ENCODE data around the gene SPEM3.
"Not testable (repeated sequence)": the region's sequence is repeated elsewhere in the genome, so short reads cannot be mapped to it uniquely, and the experiment has no call there.

SPEM3 gene

DNA sequence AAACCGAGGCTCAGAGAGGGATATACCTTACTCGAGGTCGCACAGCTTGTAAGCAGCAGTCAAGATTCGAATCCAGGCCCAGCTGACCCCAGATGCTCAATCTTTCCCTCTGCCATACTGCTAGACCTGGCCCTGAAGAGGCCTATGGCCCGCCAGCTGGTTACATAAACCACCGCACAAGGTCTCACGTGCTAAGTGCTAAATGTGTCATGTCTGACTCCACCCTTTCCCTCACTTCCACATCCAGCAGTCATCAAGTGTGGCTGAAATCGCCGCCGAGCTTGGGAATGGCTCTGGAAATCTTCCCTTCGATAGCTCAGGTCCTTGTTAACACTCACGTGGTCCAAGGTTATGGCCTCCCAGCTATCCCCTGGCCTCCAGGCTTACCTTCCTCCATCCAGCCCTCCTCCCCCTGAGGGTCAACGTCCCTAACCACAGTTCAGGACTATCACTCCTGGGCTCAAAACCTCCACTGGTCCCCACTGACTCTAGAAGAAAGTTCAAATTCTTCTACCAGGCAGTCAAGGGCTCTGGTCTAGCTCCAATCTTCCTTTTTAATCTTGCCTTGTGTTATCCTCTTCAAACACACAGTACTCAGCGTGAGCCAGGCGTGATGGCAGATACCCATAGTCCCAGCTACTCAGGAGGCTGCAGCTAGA lies 47.2 kb downstream of the SPEM3 start:
- peak; percentile 75 to 79 (median 79) for DNase-seq

DNA sequence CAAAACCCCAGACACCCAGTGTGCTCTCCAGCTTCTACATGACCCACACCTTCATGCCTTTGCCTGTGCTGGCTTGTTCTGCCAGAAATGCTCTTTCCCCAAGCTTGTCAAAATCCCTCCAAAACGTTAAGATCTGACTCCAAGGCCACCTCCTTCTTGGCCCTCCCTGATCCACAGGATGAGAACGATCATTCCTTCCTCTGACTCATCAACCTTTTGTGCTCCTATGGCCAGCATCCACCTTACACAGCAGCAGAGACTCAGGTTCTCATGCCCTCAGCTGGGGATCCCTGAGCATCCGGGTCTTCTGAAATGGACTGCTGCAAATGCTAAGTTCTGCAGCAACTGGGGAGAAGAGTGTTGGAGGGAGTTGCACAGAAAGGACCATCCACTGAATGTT lies 47.8 kb downstream of the SPEM3 start:
- DNase-seq: no peak

DNA sequence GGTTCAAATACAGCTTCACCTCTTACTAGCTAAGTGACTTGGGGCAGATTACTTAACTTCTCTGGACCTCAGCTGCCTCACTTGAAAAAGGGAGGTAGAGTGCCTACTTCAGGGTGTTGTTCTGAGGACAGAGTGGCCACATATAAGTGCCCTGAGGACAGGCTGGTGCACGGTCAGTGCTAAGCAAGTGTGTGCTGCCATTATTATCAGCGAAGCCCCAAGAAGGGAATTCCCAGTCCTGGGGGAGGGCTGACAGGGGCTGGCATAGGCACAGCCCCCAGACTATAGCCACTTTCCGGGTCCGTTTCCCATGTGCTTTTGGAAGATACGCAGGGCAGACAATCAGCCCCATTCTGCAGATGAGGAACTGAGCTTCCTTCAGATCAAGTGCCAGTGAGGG lies 48.3 kb downstream of the SPEM3 start:
- DNase-seq: no peak

DNA sequence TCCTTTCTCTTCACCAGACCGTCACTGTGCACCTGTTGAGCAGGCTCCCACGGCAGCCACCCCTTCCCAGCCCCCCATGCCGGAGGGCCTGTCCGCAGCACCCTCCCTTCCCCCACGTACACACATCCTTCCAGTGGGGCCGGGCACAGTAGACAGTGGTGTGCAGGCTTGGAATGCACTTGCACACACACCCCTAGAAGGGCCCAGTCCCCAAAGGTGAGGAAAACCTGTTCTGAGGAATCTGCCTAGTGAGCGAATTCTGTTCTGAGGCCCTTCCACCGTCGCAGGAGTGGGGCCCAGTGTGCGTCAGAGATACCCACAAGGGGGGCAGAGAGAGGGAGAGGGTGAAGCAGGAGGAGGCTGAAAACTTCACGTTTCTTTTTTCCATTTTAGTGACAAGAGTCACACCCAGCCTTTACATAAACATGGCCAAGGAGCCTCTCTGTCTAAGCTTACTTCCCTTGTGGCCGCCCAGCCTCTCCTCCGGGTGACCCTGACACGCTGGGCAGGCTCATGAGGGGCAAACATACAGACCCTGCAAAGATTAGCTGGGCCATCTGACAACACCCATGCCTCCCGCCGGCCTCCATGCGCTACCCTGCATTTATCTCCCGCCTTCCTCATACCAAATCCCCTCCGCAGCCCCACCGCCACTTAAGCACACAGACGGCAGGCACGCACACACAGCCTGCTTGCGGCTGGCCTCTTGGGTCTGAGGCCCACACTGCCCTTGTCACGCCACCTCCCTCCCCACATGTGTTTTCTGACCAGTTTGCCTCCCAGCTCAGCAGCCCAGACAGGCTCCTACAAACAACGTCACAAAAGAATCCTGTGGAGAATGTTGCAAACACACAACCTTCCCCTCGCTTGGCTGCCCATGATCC lies 49.0 kb downstream of the SPEM3 start:
- DNase-seq: peak; percentile 45 to 64 (median 53)

DNA sequence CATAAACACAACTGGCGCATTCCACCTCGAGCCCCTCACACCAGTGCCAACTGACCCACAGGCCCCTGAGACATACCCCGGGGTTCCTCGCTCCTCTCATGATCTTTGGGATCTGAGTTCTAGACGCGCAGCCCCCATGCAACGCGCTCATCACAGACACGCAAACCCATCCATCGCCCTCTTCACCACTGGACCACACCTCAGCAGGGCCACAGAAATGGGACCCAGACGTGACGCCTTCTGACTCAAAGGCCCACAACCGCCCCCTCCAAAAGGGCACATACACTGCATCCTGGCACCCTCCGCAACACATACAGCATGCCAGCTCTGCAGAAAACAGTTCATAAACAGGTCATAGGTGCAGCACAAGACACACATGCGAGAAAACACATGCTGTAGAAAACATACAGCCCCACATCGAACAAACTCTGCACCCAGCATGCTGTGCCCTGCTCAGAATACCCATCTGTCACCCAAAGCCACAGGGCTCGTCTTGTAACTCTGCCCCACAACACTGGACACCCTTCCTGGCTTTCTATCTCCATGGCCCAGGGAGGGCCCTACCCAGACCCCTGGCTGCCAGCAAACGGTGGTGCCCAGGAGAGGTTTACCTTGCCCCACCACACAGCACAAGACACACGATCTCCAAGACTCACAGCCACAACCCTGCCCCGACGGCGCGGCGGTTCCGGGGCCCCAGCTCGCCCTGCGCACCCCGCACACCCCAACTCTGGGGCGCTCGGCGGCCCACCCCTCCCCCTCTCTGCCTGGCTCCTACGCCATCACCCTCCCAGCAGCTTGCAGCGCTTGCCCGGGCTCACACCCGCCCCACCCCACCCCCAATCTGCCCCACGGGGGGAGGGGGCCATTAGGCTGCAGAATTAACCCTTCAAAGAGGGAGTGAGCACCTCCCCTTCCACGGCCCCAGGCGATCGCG lies 49.9 kb downstream of the SPEM3 start:
- DNase-seq: peak; percentile 19 to 49 (median 35)

DNA sequence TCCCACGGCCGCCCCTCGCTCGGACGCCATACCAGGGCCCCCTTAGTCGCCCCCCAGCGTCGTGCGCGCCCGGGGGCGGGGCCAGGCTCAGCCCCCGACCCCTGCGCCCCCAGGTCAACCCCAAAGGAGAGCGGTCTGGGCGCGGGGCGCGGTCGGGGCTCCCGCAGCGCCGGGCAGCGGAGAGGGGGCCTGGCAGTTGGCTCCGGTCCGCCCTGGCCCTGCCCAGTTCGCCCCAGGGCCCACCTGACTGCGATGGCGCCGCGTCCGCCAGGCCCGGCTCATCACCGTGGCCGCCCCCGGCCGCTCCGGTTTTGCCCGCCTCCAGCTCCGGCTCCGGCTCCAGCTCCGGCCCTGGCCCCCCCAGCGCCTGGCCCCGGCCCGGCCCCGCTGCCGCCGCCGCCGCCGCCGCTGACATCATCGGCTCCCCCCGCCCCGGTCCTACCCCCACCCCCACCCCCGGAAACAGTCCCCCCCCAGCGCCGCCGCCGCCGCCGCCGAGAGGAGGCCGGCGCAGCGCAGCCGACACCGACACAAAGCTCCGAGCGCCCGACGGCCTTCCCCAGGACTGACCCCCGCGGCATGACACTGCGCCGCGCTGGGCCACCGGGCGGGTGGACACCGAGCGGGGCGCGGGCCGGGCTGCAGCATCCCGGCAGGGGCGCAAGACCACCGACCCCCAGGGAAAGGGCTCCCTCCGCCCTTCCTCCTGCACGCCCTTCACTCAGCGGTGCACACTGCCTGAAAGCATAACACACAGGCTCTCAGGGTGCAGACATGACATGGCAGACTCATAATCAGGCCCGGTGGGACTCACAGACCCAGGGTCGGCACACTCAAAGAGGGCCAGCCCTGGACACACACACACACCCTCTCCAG lies 50.8 kb downstream of the SPEM3 start, which contains the start of gene ZBTB4:
ZBTB4 (minus strand) TSS at position 419 of the 876 bp plus-strand sequence. CDS start 12,830 bp downstream, outside the sequence.
- peak in 2 of 3 donors; percentile 55 to 70 for DNase-seq

DNA sequence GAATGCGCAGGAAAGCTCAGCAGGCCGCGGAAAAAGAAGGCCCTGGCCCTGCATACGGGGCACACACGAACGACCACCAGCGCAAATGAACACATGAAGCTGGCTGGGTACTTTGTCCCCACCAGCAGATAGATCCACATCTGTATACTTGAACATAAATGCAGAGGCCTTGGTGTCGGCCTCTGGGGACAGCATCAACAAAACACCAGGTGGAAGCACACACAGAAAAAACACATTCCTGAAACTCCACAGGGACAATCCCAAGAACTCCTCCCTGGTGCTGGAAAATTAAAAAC lies 51.4 kb downstream of the SPEM3 start:
- DNase-seq: no peak

DNA sequence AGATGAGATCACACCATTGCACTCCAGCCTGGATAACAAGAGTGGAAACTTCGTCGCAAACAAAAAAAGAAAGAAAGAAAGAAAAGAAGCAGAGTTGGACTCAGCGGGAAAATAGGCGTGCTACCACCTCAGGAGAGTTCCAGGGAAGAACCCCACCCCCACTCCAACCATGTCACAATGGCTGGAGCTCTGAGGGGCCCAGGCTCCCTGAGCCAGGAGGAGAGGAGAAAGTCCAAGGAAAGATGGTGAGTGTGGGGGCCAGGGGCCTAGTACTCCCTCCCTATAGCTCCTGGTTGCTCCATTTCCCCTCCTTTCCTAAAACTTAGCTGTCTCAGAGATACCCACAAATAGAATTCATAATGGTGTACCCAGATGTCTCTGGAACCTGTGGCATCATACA lies 52.6 kb downstream of the SPEM3 start, which contains the start of gene SLC35G6:
SLC35G6 (plus strand) TSS at position 172 of the 400 bp plus-strand sequence; CDS start at position 243, 71 bp downstream.
- DNase-seq: not testable (repeated sequence)

DNA sequence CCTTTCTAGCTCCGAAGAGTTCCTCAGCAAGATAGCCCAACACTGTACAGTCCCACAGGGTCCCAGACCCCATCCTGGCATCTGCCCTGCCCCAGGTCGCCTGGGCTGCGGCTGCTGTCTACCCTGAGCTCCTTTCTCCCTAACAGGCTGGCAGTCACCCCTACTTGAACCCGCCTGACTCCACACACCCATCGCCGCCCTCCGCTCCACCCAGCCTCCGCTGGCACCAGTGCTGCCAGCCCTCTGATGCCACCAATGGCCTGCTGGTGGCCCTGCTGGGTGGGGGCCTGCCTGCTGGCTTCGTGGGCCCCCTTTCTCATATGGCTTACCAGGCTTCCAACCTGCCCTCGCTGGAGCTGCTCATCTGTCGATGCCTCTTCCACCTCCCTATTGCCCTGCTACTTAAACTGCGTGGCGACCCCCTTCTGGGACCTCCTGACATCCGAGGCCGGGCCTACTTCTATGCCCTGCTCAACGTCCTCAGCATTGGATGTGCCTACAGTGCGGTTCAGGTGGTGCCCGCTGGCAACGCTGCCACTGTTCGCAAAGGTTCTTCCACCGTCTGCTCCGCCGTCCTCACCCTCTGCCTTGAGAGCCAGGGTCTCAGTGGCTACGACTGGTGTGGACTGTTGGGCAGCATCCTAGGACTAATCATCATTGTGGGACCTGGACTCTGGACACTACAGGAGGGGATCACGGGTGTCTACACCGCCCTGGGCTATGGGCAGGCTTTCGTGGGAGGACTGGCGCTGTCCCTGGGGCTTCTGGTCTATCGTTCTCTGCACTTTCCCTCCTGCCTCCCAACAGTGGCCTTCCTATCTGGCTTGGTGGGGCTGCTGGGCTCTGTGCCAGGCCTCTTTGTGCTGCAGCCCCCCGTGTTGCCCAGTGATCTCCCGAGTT lies 53.4 kb downstream of the SPEM3 start:
- DNase-seq: peak in 1 of 3 donors; percentile 1

All from suppressor macrophage treated with lipopolysaccharide for 1 hour (primary cell).